Mesodermal cell (in vitro differentiated cells): Measurements from ENCODE around the gene CD81.

Experiments used
- H3K27ac ChIP-seq: 2 replicates; pipeline ENCODE4 v1.7.0; 2013; ENCODE audit warnings: mild to moderate bottlenecking, low read depth, low read length, moderate library complexity; ENCODE audit not compliant: severe bottlenecking
- H3K36me3 ChIP-seq: 2 replicates; pipeline ENCODE4 v1.7.1; 2013; ENCODE audit warnings: mild to moderate bottlenecking, low read length, moderate library complexity; ENCODE audit not compliant: control insufficient read depth, insufficient read depth
- H3K4me1 ChIP-seq: one replicate; pipeline ENCODE4 v1.7.1; 2013; ENCODE audit warnings: mild to moderate bottlenecking, low read length; ENCODE audit not compliant: insufficient read depth, control insufficient read depth, poor library complexity, severe bottlenecking
- H3K4me3 ChIP-seq: 2 replicates; pipeline ENCODE4 v1.7.0; 2013; ENCODE audit warnings: low read length, control low read depth, mild to moderate bottlenecking; ENCODE audit not compliant: insufficient read depth, poor library complexity, severe bottlenecking; ENCODE audit errors: extremely low read depth
- H3K9me3 ChIP-seq: 2 replicates; pipeline ENCODE4 v1.7.1; 2013; ENCODE audit warnings: mild to moderate bottlenecking, low read length, moderate library complexity; ENCODE audit not compliant: control insufficient read depth
- WGBS, 2 experiments: methylation state at CpG; one replicate each; pipeline ENCODE4 v1.1.5; 2013; ENCODE audit warnings: missing lambda C conversion rate in 2 of 2; ENCODE audit not compliant: insufficient coverage in 2 of 2; 5-methylcytosine and 5-hydroxymethylcytosine counted together

CD81 gene

GRCh38 chr11:2398664-2399355, 21.7 kb downstream of the CD81 start:
- Histone ChIP-seq H3K36me3 (peaks cover 63% of the 10 kb centered on the region), H3K9me3 (no peaks in the 10 kb centered on the region), H3K27ac (peak overlapping the region; percentile 98), H3K4me1 (peaks cover 16% of the 10 kb centered on the region), H3K4me3 (peak overlapping the region; percentile 52)
- 89 to 100% methylated on average over 1 to 4 of the region's 7 CpGs for WGBS, 2 experiments

GRCh38 chr11:2399488-2400068, 22.5 kb downstream of the CD81 start:
- peaks cover 63% of the 10 kb centered on the region for H3K36me3 ChIP-seq
- peaks cover 16% of the 10 kb centered on the region for H3K4me1 ChIP-seq
- peak overlapping the region; percentile 52 for H3K4me3 ChIP-seq
- peak overlapping the region; percentile 98 for H3K27ac ChIP-seq
- 73 to 79% methylated on average over 22 to 23 of the region's 23 CpGs for WGBS, 2 experiments
- no peaks in the 10 kb centered on the region for H3K9me3 ChIP-seq

GRCh38 chr11:2400069-2400761, 23.1 kb downstream of the CD81 start, which contains the start of gene TSSC4:
TSSC4 (plus strand) TSS chr11:2400750; CDS start chr11:2402634, 1,884 bp downstream.
- peaks cover 16% of the 10 kb centered on the region for H3K4me1 ChIP-seq
- H3K36me3 ChIP-seq: peaks cover 59% of the 10 kb centered on the region
- WGBS, 2 experiments: 8% methylated on average over 50 to 59 of the region's 66 CpGs

GRCh38 chr11:2400762-2401435, 23.8 kb downstream of the CD81 start:
- Histone ChIP-seq H3K4me3 (peak overlapping the region; percentile 98), H3K36me3 (peaks cover 53% of the 10 kb centered on the region), H3K27ac (peak overlapping the region; percentile 78), H3K9me3 (no peaks in the 10 kb centered on the region), H3K4me1 (peaks cover 16% of the 10 kb centered on the region)
- 0 to 1% methylated on average over 50 to 54 of the region's 55 CpGs for WGBS, 2 experiments

More at GRCh38 chr11:2400069-2400761, 23.1 kb downstream of the CD81 start, which contains the start of gene TSSC4:
- Histone ChIP-seq H3K27ac (peak within 1 kb of the TSS; percentile 98), H3K4me3 (peak within 1 kb of the TSS; percentile 98), H3K9me3 (no peaks in the 10 kb centered on the region)

- 59 to 60% methylated on average over 10 to 11 of the region's 12 CpGs for WGBS, 2 experiments
- H3K4me1 ChIP-seq: peaks cover 16% of the 10 kb centered on the region
- no peaks in the 10 kb centered on the region for H3K9me3 ChIP-seq
- H3K4me3 ChIP-seq: peak overlapping the region; percentile 98
- H3K36me3 ChIP-seq: peaks cover 46% of the 10 kb centered on the region
- peak overlapping the region; percentile 78 for H3K27ac ChIP-seq
Observed at GRCh38 chr11:2401436-2401984, 24.4 kb downstream of the CD81 start.

GRCh38 chr11:2402106-2402505, 25.0 kb downstream of the CD81 start:
- Histone ChIP-seq H3K27ac (no peak overlapping the region), H3K36me3 (peaks cover 41% of the 10 kb centered on the region), H3K4me1 (peaks cover 16% of the 10 kb centered on the region), H3K9me3 (no peaks in the 10 kb centered on the region), H3K4me3 (peak overlapping the region; percentile 98)
- WGBS, 2 experiments: 89 to 96% methylated on average over 7 to 12 of the region's 13 CpGs

GRCh38 chr11:2402890-2403645, 26.0 kb downstream of the CD81 start:
- H3K36me3 ChIP-seq: peaks cover 34% of the 10 kb centered on the region
- no peak overlapping the region for H3K4me3 ChIP-seq
- no peaks in the 10 kb centered on the region for H3K9me3 ChIP-seq
- H3K4me1 ChIP-seq: peaks cover 16% of the 10 kb centered on the region
- WGBS, 2 experiments: 91 to 95% methylated on average over 23 to 25 of the region's 31 CpGs
- no peak overlapping the region for H3K27ac ChIP-seq

GRCh38 chr11:2404735-2405196, 27.7 kb downstream of the CD81 start:
- 92 to 93% methylated on average over 6 to 11 of the region's 12 CpGs for whole genome bisulfite sequencing, 2 experiments

GRCh38 chr11:2406451-2406850, 29.3 kb downstream of the CD81 start:
- 92 to 93% methylated on average over 13 to 14 of the region's 14 CpGs for WGBS, 2 experiments
- no peak overlapping the region for H3K4me3 ChIP-seq
- no peaks in the 10 kb centered on the region for H3K9me3 ChIP-seq
- H3K27ac ChIP-seq: no peak overlapping the region
- H3K4me1 ChIP-seq: peaks cover 11% of the 10 kb centered on the region
- H3K36me3 ChIP-seq: peaks cover 27% of the 10 kb centered on the region

More at GRCh38 chr11:2404735-2405196, 27.7 kb downstream of the CD81 start:
- Histone ChIP-seq H3K27ac (peak overlapping the region; percentile 10), H3K9me3 (no peaks in the 10 kb centered on the region), H3K4me3 (no peak overlapping the region), H3K4me1 (peaks cover 12% of the 10 kb centered on the region), H3K36me3 (peaks cover 28% of the 10 kb centered on the region)
